CD4-positive, alpha-beta T cell treated with Interleukin-4 for 4 hours (primary cell): Measurements from ENCODE around the gene RAD9A.

Experiments used
- DNase-seq: peaks from one replicate; pipeline ENCODE4 v3.0.0-alpha.2; 2020

Gene RAD9A

DNA sequence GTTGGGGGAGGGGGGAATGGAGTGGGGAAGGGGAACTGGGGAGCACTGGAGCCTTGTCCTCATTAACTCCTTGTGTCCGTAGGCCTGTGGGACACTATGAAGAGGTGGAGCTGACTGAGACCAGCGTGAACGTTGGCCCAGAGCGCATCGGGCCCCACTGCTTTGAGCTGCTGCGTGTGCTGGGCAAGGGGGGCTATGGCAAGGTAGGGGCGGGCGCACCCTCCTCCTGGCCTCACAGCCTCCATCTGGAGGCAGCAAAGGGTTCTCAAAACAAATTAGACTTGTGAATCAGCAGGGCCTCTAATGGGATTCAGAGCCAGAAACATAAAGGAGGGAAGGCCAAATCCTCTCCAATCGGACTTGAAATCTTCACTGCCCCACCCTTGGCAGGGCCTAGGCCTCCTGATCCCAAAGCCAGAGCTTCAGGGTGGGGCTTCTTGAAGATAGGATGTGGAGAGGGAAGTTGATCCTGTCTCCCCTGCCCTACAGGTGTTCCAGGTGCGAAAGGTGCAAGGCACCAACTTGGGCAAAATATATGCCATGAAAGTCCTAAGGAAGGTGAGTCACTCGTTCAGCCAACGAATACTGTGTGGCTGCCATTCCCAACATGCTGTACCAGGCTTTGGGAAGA is 37.4 kb downstream of the RAD9A start:
- DNase-seq = no peak

DNA sequence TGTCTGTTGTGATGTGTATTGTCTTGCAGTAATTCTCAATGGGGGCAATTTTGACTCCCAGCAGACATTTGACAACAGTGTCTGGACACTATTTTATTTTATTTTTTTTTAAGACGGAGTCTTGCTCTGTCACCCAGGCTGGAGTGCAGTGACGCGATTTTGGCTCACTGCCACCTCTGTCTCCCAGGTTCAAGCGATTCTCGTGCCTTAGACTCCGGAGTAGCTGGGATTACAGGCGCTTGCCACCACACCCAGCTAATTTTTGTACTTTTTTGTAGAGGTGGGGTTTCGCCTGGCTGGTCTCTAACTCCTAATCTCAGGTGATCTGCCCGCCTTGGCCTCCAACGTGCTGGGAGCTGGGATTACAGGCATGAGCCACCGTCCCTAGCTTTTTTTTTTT is 37.9 kb downstream of the RAD9A start:
- DNase-seq = no peak

DNA sequence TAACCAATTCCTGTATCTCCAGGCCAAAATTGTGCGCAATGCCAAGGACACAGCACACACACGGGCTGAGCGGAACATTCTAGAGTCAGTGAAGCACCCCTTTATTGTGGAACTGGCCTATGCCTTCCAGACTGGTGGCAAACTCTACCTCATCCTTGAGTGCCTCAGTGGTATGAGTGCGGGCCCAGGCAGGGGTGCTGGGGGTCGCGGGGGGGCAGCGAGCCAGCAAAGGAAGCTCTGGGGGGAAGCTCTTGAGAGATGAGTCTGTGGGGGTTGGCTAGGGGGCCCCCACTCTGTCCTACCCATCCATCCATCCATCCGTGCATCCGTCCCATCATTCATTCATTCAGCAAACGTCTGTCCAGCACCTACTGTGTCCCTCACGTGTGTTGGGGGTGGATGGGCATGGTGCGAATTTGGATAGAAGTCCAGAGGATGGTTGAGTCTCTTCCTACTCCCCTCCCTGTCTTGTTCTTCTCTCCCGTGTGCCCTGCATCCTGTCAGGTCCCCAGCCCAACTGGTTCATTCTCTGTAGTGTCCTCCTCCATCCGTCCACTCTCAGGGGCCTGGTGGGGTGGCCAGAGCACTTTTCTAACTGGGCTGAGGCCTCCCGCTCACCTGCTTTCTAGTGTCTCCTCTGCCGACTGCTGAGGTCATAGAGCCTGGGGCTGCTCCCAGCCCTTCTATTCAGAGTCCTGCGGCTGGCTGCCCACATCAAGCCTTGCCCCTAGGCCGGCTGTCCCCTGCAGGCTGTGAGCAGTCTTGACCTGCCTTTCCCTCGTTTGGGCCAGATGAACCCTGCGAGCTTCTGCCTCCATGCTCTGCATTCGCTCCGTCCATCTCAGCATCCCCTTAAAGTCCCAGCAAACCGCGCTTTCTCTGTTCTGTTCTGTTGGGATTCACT is 39.8 kb downstream of the RAD9A start:
- DNase-seq = no peak

DNA sequence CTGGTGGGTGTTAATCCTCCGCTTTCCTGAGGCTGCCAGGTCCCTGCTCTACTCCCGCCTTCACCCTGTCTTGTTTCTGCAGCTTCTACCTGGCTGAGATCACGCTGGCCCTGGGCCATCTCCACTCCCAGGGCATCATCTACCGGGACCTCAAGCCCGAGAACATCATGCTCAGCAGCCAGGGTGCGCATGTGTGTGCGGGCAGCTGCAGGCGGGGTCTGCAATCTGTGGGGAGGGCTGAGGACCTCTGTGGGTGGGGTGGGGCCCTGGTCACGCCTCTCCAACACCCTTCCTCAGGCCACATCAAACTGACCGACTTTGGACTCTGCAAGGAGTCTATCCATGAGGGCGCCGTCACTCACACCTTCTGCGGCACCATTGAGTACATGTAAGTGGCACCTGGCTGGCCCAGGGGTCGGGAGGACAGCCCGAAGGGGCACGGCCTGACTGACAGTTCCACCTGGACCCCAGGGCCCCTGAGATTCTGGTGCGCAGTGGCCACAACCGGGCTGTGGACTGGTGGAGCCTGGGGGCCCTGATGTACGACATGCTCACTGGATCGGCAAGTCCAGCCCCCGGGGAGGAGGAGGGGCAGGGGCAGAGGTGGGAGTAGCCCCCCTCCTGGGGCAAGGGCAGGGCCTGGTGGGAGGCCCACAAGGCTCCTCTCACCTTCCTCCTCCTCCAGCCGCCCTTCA is 41.0 kb downstream of the RAD9A start:
- no peak for DNase-seq

DNA sequence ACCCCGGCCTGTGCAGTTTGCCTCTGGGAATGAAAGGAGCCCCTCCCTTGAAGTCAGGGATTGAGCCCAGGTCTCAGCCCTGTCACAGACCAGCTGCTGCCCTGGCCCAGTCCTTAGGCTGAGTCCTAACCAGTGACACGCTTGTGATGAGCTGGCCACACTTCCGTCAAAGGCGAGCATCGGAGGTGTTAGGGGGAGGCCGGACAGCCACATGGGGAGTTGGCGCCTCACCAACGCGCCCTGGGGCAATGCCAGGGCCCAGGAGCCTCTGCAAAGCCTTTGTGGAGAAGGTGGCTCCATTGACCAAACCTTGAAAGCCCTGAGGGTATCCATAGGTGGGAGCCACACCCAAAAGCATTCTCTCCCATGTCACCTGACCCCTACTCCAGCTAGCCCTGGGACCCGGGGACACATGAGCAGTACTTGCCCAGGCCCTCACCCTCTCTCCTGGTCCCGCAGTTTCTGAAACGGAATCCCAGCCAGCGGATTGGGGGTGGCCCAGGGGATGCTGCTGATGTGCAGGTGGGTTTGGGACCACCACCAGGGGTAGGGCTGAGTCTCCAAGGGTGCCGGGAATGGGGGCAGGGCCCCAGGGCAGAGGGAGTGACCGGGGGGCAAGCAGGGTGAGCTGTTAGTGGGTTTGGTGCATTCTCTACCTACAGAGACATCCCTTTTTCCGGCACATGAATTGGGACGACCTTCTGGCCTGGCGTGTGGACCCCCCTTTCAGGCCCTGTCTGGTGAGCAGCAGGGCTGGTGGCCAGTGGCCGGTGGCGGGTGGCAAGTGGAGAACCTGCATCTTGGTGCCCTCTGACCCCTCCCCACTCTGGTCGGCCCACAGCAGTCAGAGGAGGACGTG is 42.0 kb downstream of the RAD9A start:
- no peak for DNase-seq

DNA sequence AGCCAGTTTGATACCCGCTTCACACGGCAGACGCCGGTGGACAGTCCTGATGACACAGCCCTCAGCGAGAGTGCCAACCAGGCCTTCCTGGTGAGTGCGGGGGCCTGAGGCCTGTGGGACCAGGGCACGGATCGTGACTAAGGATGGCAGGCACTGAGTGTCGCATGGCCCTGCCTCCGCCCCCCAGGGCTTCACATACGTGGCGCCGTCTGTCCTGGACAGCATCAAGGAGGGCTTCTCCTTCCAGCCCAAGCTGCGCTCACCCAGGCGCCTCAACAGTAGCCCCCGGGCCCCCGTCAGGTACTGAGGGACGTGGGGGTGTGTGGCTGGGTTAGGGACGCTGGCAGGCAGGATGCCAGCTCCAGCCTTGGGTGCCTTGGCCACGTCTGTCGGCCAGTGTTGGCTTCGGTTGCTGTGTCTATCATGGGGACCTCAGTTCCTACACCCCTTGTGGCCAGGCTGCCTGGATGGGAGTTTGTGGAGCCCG is 42.7 kb downstream of the RAD9A start:
- DNase-seq = no peak

DNA sequence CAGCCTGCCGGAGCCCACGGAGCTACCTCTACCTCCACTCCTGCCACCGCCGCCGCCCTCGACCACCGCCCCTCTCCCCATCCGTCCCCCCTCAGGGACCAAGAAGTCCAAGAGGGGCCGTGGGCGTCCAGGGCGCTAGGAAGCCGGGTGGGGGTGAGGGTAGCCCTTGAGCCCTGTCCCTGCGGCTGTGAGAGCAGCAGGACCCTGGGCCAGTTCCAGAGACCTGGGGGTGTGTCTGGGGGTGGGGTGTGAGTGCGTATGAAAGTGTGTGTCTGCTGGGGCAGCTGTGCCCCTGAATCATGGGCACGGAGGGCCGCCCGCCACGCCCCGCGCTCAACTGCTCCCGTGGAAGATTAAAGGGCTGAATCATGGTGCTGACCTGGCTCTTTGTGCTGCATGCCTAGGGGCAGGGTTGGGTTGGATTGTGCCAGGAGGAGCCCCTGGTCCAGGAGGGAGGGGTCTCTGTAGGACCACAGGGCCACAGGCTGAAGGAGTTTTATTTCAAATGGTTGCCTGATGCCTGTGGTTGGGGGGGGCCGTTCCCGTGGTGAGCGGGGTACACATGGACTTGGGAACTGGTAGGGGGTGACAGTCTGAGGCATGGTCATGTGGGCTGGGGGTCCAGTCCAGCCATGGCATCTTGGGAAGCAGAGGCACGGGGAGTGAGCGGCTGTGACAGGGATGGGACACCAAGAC is 43.4 kb downstream of the RAD9A start:
- DNase-seq = peak; percentile 46

DNA sequence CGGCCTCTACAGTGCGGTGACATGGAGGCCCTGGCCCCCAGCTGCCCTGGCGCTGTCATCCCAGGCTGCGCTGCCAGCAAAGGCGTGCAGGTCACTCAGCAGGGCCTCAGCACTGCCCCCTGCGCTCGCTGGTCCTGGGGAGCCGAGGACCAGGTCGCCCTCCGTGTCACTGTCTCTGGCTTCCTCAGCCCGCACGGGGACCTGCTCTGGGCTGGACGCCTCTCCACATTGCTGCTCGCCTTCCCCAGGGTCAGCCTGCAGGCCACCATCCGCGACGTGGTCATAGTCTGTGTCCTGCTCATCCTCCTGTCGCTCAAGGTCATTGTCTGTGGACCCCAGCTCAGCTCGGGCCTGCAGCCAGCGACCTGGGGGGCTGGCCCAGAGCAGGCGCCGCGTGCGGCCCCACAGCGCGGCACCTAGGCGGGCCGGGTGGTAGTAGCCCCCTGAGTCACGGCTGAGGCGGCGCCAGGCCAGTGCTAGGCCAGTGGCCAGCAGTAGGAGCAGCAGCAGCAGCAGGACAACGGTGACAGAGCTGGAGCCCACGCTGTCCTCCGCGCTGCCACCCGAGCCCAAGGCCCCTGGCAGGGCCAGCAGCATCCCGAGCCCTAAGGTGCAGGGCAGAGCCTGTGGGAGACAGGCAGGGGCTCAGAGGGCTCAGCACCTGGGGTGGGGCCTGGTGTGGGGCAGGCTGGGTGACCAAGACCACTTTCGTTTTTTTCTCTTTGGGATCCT is 44.1 kb downstream of the RAD9A start:
- no peak for DNase-seq

DNA sequence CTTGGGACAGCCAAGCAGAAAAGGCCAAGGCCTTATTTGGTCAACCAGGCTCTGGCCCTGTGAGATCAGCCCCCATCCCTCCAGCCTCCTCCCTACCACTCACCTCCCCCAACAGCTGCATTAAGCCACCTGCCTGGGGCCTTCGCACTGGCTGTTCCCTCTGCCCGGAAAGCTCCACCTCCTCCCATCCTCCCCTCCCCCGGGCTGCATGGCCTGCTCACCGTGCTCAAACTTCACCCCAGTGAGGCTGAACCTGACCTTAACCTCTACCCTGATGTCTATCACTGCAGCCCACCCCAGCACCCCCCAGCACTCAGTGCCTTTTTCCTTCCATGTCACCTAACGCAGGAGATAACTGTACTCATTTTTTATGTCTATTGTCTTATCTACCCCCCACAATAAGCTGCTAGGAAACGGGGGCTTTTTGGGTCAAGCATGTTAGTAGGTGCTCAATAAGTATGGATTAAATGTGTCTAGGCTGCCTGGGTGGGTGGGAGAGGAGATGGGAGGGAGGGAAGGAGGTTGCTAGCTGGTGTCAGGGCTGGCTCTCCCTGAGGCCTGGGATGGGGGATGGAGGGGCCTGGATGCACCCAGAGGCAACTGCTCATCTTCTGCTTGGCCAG is 44.8 kb downstream of the RAD9A start:
- peak; percentile 59 for DNase-seq

DNA sequence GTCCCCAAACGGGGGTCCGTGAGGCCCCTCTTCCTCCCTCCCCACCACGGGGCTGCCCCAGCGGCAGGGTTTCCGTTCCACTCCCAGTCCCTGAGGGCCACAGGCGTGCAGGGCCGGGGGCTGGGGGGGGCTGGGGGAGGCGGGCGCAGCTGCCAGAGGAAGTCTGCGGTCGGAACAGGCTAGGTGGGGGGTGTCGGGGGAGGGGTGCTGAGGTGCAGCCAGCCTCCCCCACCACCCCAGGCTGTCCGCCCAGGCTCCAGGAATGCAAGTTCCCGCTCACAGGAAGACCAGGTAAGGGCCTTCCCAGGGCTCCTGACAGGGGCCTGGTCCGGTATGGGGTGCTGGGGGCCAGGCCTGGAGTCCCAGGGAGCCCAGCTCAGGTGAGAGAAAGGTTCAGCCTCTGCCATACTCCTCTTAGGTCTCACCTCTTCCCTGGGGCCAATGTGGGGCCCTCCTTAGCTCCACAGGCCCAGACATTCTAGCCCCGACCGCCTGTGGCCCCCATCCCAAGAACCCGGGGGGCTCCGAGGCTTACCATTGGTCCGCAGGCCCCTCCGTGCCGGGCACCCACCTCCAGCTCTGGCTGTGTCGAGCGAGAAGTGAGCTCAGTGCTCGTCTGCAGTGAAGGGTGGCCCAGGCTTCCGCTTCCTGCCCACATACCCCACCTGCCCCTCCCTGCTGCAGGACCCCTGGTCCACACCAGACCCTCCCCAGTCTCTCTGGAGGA is 45.5 kb downstream of the RAD9A start, which contains the start of gene PTPRCAP:
Gene PTPRCAP (minus strand): TSS at position 601 of the 727 bp plus-strand sequence. CDS start 63 bp downstream, at position 538.
- peak; percentile 70 for DNase-seq

DNA sequence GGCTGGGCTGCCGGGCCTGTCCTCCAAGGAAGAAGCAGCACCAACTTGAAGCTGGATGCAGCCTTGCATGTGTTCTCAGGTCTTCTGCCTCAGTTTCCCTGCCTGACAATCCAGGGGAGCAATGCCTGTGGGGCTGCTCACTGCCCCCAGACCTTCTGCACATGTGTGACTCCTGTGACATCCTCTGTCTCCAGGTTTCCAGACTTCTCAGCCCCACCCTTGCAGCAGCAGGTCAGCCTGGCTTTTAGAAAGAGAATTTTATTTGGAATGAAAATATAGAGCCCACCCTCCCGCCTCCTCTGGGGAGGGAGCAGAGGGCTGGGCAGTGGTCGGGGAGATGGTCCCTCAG is 46.0 kb downstream of the RAD9A start:
- DNase-seq = no peak

DNA sequence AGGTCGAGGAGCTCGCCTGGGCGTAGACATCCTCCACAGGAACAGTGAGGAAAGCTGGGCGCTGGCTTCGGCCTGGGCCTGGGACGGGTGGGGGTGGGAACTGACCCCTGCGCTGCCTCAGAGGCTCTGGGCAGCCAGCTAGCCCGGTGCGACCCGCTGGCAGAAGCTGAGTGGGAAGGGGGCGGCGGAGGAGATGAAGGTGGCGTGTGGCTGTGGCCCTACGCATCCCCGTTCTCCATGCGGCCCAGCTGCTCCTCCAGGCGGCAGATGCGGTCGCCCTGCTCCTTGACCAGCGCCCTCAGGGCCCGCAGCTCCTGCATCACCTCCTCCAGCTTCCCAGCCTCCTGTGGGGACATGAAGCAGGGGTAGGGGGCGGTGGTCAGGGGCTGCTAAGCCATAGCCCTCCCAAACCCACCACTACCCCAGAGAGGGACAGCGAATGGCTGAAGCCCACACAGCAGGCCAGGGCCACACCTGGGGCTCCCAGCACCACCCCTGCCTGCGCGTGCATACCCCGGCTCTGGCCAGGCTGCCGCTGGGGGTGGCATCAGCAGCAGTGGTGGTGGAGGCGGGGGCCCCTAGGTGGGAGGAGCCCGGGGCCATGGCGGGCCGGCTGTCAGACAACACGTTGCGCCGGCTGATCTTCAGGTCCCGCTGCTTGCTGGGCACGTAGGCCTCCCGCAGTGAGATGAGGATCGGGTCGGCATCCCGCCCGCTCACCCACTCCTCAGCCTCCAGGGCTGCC is 46.5 kb downstream of the RAD9A start:
- peak; percentile 72 for DNase-seq

DNA sequence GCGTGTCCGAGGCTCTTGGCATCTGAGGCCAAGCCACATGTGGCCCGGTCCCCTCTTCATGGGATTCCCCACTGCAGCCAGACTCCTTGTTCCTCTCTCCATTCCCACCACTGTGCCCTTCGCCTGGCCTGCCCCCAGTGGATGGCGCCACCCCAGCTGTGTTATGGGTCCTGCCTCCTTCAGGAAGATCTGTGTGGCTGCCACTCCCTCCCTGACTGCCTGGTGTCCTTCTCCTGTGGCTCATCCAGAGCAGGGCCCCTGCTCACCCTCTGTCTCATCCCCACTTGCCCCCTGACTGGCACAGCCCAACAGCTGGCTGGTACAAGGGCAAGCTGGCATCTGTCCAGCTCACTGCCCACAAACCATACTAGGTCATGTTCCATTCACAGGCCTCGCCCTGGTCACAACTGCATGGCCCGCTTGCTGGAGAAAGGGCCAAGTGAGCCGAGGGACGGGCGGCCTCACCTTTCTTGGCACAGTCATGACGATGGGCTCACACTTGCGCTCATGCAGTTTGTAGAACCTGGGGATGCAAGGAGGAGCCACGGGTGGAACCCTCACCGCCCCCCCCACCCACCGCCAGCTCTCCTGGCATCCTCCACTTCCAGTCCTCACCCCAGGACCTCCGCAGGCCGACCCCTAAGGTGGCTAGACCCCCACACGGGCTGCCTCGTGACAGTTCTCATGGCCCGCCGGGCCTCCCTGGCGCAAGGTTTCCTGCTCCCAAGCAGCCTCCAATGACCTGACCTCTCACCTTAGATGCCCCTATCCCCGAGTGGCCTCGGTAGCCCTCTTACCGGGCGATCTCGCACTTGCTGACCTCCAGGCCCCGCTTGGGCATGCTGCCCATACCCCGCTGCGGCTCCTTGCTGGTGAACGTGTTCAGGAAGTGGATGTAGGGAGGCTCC is 47.8 kb downstream of the RAD9A start:
- DNase-seq = no peak

DNA sequence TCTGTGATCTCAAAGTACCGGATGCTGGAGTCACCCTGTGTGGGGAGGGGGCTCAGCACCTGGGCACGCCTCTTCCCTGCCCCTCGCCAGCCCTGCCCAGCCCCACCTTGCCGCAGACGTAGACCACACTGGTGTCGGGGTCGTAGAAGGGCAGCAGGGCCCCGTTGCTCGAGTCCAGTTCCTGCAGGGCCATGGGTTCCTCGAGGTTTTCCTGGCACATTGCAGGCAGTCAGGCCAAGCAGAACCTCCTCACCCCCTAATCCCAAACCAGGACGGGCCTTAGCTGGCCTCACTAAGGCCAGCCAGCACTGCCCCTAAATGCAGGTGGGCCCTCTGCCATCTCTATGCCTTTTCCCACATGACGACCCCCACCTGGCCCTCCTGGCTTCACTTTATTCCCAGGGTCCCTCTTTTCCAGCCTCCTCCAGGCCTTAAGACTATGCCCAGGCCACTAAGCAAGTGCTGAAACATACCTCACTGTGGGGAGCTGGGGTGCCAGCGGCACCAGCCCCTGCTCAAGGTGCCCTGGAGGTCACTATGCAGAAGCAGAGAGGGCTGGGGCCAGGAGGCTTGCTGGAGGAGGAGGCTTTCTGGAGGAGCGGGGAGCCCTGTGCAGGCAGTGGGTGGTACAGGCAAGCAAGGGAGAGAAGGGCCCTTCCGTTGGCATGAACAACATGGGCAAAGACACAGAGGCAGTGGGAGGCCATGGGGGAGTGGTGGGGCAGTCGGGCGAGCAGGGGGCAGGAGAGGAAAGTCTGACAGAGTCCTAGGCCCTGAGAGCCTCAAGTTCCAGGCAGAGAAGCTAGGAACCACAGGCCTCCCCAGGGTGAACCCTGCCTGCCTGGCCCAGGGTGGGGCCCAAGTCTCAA is 48.7 kb downstream of the RAD9A start:
- DNase-seq = no peak

DNA sequence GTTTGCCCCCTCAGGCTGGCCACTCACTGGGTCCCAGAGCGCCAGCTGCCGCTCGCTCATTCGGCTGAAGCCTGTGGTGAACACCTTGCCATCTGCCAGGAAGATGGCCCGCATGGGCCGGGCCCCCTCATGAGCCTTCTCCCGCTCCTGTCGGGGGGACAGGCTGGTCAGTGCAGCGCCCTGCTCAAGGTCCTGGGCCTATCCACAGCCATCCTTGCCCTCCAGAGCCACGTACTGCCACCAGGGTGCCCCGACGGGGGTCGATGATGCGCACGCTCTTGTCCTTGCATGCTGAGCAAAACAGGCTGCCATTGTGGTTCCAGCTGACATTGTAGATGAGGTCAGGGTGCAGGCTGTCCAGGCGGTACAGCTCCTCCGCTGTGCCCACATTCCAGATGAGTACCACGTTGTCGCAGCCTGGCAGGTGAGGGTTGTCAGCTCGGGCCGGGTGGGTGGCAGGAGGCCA is 49.3 kb downstream of the RAD9A start:
- DNase-seq = no peak

DNA sequence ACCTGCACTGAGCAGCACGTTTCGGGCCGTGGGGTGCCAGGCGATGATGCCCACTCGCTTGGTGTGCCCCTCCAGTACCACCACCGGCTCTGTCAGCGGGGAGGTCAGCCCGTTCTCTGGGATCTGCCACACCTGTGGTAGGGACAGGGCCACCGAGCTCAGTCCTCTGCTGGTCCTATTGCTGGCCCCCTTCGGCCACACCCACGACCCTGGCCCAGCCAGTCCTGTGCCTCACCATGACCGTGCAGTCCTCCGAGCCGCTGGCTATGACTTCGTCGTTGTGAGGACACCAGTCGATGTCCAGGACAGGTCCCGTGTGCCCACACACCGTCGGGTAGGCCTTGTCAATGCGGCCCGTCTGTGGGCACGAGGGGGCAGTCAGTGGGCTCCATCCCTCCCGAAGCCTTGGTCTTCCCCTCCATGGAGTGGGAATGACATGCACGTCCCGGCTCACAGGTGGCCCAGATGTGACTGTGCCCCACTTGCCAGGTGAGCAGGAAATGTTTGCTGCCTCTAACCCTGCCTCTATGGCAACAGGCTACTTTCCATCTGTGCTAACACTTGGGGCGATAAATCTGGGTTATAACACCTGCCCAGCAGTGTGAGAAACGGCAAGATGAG is 50.1 kb downstream of the RAD9A start:
- no peak for DNase-seq
